ENCODE measurements around the gene DR1.

- TF ChIP-seq, protein P1, sequence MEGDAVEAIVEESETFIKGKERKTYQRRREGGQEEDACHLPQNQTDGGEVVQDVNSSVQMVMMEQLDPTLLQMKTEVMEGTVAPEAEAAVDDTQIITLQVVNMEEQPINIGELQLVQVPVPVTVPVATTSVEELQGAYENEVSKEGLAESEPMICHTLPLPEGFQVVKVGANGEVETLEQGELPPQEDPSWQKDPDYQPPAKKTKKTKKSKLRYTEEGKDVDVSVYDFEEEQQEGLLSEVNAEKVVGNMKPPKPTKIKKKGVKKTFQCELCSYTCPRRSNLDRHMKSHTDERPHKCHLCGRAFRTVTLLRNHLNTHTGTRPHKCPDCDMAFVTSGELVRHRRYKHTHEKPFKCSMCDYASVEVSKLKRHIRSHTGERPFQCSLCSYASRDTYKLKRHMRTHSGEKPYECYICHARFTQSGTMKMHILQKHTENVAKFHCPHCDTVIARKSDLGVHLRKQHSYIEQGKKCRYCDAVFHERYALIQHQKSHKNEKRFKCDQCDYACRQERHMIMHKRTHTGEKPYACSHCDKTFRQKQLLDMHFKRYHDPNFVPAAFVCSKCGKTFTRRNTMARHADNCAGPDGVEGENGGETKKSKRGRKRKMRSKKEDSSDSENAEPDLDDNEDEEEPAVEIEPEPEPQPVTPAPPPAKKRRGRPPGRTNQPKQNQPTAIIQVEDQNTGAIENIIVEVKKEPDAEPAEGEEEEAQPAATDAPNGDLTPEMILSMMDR (IDR thresholded peaks at IDR 0.05; ENCODE audit: low read length) = no peak
- TF ChIP-seq EZH2 (IDR thresholded peaks at IDR 0.05; ENCODE audit: borderline replicate concordance, low read length) = no peak
Observed at GRCh38 chr1:93301131-93301530, 44.6 kb upstream of the DR1 start.
